ENCODE measurements around the gene OR1A1.
"Not testable (repeated sequence)": the region's sequence is repeated elsewhere in the genome, so short reads cannot be mapped to it uniquely, and the experiment has no call there.

Gene OR1A1

DNA sequence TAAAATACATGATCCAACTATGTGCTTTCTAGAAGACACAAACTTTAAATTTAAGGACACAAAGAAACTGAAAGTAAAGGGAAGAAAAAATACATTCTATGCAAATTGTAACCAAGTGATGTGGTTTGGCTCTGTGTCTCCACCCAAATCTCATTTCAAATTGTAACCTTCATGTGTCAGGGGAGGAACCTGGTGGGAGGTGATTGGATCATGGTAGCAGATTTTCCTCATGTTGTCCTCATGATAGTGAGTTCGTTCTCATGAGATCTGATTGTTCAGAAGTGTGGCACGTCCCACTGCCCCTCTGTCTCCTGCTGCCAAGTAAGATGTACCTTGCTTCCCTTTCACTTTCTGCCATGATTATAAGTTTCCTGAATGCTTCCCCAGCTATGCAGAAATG is 15.0 kb downstream of the OR1A1 start:
- no peaks in the 10 kb centered on the region for H3K79me2 ChIP-seq (ENCODE audit: low read length)
- H3K36me3 ChIP-seq (replicated peaks; ENCODE audit: low read depth, low read length), result no peaks in the 10 kb centered on the region
- no peak overlapping the region for H3K4me2 ChIP-seq (ENCODE audit: low read length)
- no peak overlapping the region for H2AFZ ChIP-seq (ENCODE audit: low read depth, low read length)
- no peaks in the 10 kb centered on the region for H3K9me3 ChIP-seq (ENCODE audit: insufficient read depth, low read length)
- no peak for TF ChIP-seq CTCF (IDR thresholded peaks at IDR 0.05; ENCODE audit: low read depth, low read length)
- no peak for TF ChIP-seq EZH2phosphoT487 (IDR thresholded peaks at IDR 0.05; ENCODE audit: low read depth)
- H3K4me1 ChIP-seq (ENCODE audit: low read length), result no peaks in the 10 kb centered on the region
- no peak overlapping the region for H3K4me3 ChIP-seq (ENCODE audit: low read length)
- H4K20me1 ChIP-seq (ENCODE audit: insufficient read depth, low read length), result no peaks in the 10 kb centered on the region
- no peak overlapping the region for H3K27ac ChIP-seq (ENCODE audit: low read length)
- no peaks in the 10 kb centered on the region for H3K27me3 ChIP-seq (ENCODE audit: low read depth, low read length)
- H3K9ac ChIP-seq (ENCODE audit: low read length), result no peak overlapping the region

DNA sequence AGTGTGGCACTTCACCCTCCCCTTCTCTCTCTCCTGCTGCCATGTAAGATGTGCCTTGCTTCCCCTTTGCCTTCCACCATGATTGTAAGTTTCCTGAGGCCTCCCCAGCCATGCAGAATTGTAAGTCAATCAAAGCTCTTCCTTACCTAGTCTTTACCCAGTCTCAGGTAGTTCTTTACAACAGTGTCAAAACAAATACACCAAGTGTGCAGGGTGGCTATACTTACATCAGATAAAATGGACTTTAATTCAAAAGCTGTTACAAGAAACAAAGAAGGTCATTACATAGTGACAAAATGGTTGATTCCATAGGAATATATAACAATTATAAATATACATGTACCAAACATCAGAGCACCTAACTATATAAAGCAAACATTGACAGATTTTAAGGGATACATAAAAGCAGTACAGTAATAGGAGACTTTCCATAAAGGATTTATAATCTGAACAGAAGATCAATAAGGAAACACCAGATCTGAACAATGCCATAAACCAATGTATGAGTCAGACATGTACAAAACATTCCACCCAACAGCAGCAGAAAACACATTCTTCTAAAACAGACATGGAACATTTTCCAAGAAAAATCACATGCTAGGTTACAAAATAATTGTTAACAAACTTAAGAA is 17.4 kb downstream of the OR1A1 start:
- H3K4me3 ChIP-seq (ENCODE audit: low read length); H3K4me2 ChIP-seq (ENCODE audit: low read length); H3K79me2 ChIP-seq (ENCODE audit: low read length); H3K27ac ChIP-seq (ENCODE audit: low read length); H2AFZ ChIP-seq (ENCODE audit: low read depth, low read length); H3K27me3 ChIP-seq (ENCODE audit: low read depth, low read length); H4K20me1 ChIP-seq (ENCODE audit: insufficient read depth, low read length); H3K9me3 ChIP-seq (ENCODE audit: insufficient read depth, low read length); H3K4me1 ChIP-seq (ENCODE audit: low read length); H3K36me3 ChIP-seq (replicated peaks; ENCODE audit: low read depth, low read length); H3K9ac ChIP-seq (ENCODE audit: low read length): not testable (repeated sequence)

GRCh38 chr17:3232300-3232699 is 24.8 kb downstream of the OR1A1 start:
- not testable (repeated sequence) for H3K9me3 ChIP-seq (ENCODE audit: insufficient read depth, low read length); H3K9ac ChIP-seq (ENCODE audit: low read length); H3K4me3 ChIP-seq (ENCODE audit: low read length); H3K4me2 ChIP-seq (ENCODE audit: low read length); H3K36me3 ChIP-seq (replicated peaks; ENCODE audit: low read depth, low read length); H3K27me3 ChIP-seq (ENCODE audit: low read depth, low read length); H4K20me1 ChIP-seq (ENCODE audit: insufficient read depth, low read length); H3K4me1 ChIP-seq (ENCODE audit: low read length); H2AFZ ChIP-seq (ENCODE audit: low read depth, low read length); H3K27ac ChIP-seq (ENCODE audit: low read length); H3K79me2 ChIP-seq (ENCODE audit: low read length)

DNA sequence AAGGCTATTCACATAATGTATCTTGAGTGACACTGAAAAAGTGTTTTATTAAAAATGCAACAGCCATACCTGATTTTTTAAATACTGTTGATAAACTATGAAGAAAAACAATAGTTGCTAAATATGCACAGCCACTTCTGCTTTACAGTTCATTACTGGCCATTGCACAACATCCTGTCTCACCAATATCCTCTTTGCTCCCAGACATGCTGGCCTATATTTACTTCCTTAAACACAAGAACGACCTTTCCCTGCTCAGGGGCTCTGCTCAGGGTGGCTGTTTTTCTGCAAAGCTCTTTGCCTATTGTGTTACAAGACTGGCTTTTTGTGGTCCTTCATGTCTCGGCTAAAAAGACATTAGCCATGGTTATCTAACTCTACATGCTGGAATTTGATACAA is 31.2 kb downstream of the OR1A1 start:
- not testable (repeated sequence) for H2AFZ ChIP-seq (ENCODE audit: low read depth, low read length); H3K9me3 ChIP-seq (ENCODE audit: insufficient read depth, low read length); H3K9ac ChIP-seq (ENCODE audit: low read length); H3K4me2 ChIP-seq (ENCODE audit: low read length); H3K4me3 ChIP-seq (ENCODE audit: low read length); H3K79me2 ChIP-seq (ENCODE audit: low read length); H4K20me1 ChIP-seq (ENCODE audit: insufficient read depth, low read length); H3K36me3 ChIP-seq (replicated peaks; ENCODE audit: low read depth, low read length); H3K4me1 ChIP-seq (ENCODE audit: low read length); H3K27ac ChIP-seq (ENCODE audit: low read length); H3K27me3 ChIP-seq (ENCODE audit: low read depth, low read length)

DNA sequence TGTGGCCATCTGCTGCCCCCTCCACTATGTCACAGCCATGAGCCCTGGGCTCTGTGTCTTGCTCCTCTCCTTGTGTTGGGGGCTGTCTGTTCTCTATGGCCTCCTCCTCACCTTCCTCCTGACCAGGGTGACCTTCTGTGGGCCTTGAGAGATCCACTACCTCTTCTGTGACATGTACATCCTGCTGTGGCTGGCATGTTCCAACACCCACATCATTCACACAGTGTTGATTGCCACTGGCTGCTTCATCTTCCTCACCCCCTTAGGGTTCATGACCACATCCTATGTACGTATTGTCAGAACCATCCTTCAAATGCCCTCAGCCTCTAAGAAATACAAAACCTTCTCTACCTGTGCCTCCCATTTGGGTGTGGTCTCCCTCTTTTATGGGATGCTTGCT is 33.6 kb downstream of the OR1A1 start:
- H3K27me3 ChIP-seq (ENCODE audit: low read depth, low read length); H4K20me1 ChIP-seq (ENCODE audit: insufficient read depth, low read length); H3K9ac ChIP-seq (ENCODE audit: low read length); H3K9me3 ChIP-seq (ENCODE audit: insufficient read depth, low read length); H3K79me2 ChIP-seq (ENCODE audit: low read length); H3K27ac ChIP-seq (ENCODE audit: low read length); H3K4me1 ChIP-seq (ENCODE audit: low read length); H3K36me3 ChIP-seq (replicated peaks; ENCODE audit: low read depth, low read length); H2AFZ ChIP-seq (ENCODE audit: low read depth, low read length); H3K4me2 ChIP-seq (ENCODE audit: low read length); H3K4me3 ChIP-seq (ENCODE audit: low read length): not testable (repeated sequence)

DNA sequence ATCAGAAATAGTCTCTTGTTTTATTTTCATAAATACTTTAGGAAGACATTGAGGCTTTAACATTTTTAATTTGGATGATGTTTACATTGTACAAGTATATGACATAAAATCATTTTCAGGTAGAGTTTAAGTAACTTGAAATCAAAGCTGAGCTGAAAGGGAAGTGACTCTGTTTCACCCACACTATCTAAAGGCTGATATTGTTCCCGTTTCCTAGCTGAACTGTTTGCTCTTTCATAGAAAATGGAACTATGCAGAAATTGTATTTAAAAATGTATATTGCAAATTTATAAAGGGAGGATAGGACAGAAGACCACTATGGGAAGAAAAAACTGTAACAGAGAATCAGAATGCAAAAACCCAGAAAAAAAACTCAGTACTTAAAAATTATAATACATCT is 37.4 kb downstream of the OR1A1 start:
- not testable (repeated sequence) for H3K36me3 ChIP-seq (replicated peaks; ENCODE audit: low read depth, low read length); H3K79me2 ChIP-seq (ENCODE audit: low read length); H3K9me3 ChIP-seq (ENCODE audit: insufficient read depth, low read length); H3K4me2 ChIP-seq (ENCODE audit: low read length); H3K4me1 ChIP-seq (ENCODE audit: low read length); H3K9ac ChIP-seq (ENCODE audit: low read length); H3K27ac ChIP-seq (ENCODE audit: low read length); H4K20me1 ChIP-seq (ENCODE audit: insufficient read depth, low read length); H3K27me3 ChIP-seq (ENCODE audit: low read depth, low read length); H3K4me3 ChIP-seq (ENCODE audit: low read length); H2AFZ ChIP-seq (ENCODE audit: low read depth, low read length)

DNA sequence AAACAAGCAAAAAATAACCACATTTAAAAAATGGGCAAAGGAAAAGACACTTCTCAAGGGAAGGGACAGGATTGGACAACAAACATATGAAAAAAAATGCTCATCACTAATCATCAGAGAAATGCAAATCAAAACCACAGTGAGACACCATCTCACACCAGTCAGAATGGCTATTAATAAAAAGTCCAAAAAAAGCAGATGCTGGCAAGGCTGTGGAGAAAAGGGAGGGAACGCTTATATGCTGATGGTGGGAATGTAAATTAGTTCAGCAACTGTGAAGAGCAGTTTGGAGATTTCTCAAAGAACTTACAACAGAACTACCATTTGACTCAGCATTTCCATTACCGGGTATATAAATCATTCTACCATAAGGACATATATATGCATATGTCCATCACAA is 41.5 kb downstream of the OR1A1 start:
- not testable (repeated sequence) for H3K4me1 ChIP-seq (ENCODE audit: low read length); H3K36me3 ChIP-seq (replicated peaks; ENCODE audit: low read depth, low read length); H3K27me3 ChIP-seq (ENCODE audit: low read depth, low read length); H3K4me3 ChIP-seq (ENCODE audit: low read length); H3K9me3 ChIP-seq (ENCODE audit: insufficient read depth, low read length); H2AFZ ChIP-seq (ENCODE audit: low read depth, low read length); H3K79me2 ChIP-seq (ENCODE audit: low read length); H3K27ac ChIP-seq (ENCODE audit: low read length); H4K20me1 ChIP-seq (ENCODE audit: insufficient read depth, low read length); H3K4me2 ChIP-seq (ENCODE audit: low read length); H3K9ac ChIP-seq (ENCODE audit: low read length)
